GM19455 (cell line): ENCODE data around the gene NOTCH1.
"Not testable (repeated sequence)": the region's sequence is repeated elsewhere in the genome, so short reads cannot be mapped to it uniquely, and the experiment has no call there.

Experiments
- ATAC-seq: cut with Tn5 transposase; IDR thresholded peaks from one replicate; pipeline ENCODE4 v1.9.1; 2021; ENCODE audit not compliant: unreplicated experiment

The NOTCH1 gene

DNA sequence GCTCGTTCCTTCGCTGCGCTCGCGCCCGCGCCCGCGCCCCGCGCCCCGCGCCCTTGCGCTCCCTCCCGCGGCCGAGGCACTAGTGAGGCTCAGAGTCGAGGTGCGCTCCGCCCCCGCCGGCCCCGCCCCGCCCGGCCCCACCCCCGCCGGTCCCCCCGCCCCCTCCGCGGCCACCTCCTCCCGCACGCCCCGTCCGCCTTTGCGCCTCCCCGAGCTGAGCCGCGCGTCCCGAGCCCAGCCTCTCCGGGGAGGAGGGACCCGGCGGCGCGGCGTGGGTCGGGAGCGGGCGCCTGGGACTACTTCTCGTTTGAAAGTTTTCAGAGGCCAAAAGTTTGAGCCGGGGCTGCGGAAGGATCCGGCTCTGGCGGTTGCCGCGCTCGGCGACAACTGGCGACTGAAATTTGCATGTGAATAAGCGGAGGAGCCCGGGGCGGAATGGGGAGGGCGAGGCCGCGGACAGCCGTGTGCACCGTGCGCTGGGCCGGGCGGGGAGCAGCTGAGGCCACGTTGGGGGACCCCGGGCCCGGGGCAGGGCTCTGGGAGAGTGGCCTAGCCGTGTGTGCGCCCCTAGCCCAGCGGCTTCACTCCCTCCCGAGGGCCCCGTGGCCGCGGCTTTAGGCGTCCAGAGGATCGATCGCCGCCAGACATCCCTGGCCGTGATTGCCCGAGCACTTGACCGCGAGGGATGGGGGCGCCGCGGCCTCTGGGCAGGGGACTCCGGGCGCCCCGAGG lies at the start of gene NOTCH1:
Gene NOTCH1 (minus strand): TSS at position 84 of the 732 bp plus-strand sequence. CDS start 262 bp downstream, outside the sequence.
- peak; percentile 59 for ATAC-seq

DNA sequence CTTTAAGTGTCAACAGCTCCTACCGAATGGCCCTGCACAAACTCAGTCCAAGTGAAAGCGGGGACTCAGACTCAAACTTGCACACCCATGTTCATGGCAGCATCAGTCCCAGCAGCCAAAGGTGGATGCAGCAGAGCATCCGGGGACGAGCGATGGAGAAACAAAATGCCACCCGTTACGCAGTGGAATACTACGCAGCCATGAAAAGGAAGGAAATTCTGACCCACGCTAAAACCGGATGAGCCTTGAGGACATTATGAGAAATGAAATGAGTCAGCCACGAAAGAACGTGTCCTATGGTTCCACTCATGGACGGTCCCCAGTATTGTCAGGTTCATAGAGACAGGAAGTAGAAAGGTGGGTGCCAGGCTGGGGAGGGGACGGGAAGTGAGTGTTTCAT lies 48.6 kb upstream of the NOTCH1 start:
- ATAC-seq, result no peak

DNA sequence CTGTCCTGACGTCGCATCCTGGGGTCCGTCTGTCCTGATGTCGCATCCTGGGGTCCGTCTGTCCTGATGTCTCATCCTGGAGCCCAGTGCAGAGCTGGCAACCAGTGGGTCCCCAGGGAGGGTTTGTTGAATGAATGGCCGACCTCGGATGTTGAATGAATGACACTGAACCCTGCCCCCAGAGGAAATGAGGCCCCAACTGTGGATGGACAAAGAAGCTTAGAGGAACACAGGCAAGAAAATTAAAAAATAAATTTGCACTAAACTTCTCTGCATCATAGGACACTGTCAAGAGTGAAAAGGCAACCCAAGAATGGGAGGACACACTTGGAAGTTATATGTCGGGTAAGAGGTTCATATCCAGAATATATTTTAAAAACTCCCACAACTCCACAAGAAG lies 47.7 kb upstream of the NOTCH1 start:
- no peak for ATAC-seq

DNA sequence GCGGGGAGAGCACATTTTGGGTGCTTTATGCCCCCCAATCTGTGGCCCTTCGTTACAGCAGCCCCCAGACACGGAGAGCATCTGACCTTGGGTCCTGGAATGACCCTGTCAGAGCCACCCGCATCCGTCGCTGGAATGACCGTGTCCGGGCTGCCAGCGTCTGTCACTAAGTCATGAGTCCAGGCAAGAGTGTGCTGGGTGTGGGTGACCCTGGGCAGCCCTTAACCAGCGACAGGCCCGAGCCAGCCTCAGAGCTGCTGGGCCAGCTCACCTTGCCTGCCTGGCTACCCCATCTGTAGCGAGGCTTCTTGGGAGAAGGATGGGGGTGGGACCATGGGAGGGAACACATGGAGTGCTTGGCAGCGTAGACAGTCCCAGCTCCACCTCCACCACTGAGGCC lies 46.8 kb upstream of the NOTCH1 start:
- no peak for ATAC-seq

DNA sequence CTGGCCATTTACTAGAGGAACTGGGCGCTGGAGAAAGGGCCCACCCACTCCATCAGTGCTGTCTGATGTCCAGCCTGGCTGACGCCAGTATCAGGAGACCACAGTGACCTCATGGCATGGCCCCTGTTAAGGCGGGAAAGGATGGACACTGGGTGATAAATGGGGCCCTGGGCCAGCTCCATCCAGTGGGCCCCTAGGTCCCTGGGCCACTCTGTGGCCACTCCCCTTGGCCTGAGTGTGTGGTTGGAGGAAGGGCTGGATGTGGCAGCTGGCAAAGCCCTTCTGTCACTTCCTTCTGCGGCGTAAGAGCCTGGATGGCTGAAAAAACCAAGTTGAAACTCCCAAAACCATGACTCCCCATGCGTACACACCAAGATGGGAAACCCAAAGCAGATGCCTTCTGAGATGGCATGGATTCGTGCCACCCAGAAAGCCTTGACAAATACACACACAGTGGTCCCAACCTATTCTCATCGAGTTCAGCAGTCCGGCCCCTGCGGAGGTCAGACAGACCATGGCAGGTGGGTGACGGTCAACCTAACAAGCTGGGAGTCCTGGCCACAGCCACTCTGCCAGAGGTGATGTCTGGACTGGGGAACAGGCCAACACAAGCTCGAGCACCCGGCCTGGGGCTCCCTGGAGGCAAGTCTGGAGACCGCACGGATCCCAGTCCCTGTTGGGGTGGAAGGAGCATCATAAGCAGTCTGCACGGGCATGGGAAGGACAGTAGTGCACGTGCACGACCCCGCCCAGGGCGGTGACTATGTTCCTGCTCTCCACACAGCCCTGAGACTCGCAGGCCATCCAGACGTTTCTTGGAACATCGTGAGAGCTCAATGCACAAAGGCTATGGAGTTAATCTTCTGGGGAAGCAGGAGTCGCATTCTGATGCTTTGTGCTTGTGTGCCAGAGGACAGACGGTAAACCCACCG lies 45.2 kb upstream of the NOTCH1 start:
- no peak for ATAC-seq

DNA sequence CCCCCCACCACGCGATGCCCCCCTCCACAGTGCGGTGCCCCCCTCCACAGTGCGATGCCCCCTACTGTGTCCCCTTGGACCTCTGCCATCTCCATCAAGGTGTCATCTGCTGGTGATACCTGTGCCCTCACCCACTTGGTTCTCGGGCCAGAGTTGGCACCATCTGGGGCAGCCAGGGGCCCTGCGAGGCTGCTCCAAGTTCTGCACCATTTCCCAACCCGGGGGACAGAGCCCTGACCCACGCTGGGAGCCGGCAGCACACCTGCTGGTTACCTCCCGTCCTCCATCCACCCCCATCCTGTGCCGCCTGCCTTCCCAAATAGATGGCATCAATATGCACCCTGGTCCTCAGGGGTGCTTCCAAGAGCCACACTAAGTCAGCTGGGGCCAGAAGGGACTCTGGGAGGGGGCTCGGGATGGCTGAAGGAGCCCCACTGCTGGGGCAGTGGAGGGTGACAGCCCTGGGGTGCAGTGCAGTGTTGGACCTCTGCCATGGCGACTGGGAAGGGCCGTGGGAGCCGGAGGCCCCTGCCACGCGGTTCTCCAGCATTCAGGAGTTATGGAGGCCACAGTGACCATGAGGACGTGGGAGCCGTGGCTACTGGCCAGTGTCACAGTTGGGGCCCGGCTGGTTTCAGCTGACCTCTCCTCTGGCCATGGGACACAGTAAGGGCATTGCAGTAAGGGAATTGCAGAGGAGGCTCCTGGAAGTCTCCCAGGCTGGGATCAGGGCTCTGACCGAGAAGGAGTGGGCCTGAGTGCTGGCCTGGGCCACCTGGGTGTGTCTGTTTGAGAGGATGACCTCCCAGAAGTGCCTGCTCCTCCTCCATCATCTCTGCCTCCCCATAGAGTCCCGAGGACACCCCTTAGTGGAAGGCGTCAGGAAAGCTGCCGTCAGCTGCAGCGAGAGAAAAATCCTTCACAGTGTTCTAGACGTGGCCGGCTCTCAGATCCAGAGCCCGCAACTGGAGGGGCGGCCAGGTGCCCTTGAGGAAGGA lies 44.2 kb upstream of the NOTCH1 start:
- ATAC-seq, result no peak

DNA sequence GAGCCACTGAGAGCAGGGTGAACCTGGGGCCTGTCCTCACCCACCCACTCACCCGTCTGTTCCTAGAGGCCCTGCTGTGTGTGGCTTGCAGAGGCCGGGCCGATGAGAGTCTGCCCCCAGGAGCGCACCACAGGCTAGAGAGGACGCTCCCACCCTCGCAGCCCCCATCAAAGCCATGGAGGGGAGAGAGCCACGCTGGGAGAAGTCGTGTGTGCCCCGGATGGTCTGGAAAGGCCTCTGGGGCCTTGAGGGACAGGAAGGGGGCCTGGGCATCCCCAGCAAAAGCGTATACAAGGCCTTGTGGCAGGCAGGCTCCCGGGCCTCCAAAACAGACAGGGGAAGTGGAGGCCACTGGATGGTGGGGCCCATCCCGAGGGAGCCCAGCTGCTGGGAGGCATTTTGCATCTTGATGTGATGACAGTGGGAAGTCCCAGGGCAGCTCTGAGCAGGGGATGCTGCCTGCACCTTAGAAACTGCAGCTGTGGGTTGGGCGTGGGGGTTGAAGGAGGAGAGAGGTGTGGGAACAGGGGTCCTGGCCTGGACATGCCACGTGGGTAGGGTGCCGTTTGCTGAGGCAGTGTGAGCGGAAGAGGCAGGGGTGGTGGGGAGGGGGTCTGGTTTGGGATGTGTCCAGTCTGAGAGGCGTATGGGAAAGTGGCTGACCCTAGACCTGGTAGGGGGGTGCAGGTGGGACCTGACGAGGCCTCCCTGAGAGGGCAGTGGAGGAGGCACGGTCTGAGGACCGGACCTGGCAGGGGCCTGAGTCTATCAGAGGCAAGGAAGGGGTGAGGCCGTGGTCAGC lies 43.0 kb upstream of the NOTCH1 start:
- no peak for ATAC-seq

DNA sequence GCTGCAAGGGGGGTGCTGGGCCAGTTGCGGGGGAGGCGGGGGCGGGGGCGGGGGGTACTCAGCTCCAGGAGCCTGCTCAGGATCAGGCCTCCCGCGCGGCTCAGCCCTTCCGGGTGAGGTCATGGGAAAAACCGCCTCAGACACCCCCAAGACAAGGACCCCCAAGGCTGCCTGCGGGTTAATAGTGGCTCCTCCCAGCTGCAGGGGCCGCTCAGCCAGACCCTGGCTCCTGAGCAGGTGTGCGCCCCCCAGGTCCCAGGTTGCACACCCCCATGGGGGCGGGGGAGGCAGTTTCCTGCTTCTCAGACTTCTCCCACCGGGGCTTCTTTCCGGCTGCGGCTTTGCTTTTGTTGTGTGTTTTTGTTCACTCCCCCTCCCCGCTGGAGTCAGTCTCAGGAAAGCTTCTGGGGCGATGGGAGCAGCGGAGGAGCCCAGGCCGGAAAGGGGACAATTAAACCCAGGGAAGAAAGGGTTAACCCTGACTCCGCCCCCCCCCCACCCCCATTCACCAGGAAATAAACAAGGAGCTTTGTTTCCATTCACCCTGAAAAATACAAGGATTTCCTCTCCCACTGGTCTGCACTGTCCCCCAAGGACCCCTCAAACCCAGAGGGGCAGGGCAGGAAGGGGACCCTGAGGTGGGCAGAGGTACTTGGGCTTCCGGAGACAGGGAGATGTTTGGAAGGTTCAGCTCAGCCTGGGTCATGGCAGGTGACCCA lies 42.3 kb upstream of the NOTCH1 start:
- no peak for ATAC-seq

DNA sequence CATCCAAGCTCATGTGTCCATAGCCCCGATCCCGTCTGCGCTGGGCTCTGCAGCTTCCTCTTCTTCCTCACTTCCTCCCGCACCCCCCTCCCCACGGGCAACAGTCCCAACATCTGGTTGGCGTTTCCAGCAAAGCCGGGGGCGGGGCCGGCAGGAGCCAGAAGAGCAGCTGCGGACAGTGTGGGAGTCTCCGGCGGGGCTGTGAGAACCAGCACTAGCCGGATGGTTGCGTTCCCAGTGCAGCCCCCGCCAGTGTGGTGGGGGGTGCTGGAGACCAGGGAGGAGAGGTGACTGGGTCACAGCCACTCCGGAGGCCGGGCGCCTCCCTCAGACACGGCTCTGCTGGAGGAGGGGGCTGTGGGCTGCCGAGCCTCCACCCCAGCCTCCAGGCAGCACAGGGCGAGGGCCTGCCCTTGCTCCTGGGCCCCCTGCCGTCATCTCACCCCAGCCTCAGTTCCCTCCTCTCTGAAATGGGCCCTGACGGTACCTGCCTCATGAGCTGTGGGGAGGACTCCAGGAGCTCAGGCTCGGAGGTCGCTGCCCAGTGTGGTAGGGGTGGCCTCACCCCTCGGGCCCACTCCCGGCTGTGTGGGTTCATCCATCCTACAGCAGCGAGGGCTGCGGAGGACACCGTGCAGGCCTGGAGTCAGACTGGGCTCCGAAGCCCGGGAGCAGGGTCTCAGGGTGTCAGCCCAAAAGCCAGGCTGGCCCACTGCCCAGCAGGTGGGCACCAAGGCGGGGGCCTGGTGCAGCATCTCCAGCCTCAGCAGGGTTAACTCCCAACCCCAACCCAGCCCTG lies 41.5 kb upstream of the NOTCH1 start:
- ATAC-seq, result no peak

DNA sequence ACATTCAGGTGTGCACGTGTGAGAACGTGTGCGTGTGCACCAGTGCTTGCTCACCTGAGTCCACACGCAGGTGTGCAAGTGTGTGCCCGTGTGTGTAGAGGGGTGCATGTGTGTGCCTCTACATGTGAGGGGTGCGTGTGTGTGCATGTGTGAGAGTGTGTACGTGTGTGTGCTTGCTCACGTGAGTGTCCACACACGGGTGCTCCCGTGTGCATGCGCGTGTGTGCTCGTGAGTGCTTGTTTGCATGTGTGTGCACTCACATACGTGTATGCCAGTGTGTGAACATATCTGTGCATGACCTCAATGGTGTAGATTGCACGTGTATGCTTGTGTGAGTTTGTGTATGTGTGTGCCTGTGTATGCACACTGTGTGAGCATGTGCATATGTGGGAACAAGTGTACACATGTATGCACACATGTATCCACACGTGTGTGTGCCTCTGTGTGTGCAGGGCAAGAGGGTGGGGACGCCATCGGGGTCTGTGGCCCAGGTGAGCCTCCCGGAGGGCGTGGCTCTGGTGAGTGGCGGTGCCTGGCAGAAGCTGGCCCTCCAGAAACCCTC lies 40.6 kb upstream of the NOTCH1 start:
- no peak for ATAC-seq

DNA sequence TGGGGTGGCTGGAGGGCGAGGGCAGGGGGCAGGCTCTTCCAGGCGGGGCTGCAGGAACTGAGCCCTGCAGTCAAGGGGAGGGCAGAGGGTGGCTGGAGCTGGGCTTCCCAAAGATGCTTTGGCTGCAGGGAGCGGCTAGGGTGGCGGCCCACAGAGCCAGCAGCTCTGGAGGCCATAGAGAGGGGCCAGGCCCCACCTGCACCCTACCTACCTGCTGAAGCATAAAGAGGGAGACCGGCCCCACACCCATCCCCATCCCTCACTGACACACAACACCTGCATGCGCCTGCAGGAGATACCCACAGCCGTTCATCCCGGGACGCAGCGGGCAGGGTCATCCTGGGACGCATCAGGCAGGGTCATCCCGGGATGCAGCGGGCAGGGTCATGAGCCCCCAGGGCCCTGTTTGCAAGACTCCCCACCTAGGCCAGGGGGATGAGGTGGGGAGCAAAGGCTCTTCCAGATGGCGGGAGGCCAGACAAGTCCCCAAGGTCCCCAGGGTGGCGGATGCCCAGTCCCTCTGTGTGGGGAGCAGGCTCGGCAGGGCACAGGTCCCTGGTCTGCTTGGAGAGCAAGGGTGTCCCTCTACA lies 39.8 kb upstream of the NOTCH1 start:
- no peak for ATAC-seq

DNA sequence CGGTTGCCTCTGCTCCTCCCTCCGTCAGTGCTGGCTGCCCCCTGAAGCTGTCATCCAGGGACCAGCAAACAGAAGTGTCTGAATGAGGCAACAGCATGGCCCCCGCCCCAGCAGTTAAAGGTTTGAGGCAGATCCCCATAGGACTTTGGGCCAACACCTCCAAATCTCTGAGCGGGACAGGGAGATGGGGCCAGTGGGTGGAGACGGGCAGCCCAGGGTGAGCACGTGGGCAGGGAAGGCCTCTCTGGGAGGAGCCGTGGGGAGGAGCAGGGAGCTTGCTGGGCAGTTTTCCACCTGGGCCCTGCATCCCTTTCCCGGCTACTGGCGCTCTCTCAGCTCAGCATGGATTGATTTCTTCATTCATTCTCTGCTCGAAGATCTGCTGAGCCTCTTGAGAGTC lies 39.1 kb upstream of the NOTCH1 start:
- no peak for ATAC-seq

DNA sequence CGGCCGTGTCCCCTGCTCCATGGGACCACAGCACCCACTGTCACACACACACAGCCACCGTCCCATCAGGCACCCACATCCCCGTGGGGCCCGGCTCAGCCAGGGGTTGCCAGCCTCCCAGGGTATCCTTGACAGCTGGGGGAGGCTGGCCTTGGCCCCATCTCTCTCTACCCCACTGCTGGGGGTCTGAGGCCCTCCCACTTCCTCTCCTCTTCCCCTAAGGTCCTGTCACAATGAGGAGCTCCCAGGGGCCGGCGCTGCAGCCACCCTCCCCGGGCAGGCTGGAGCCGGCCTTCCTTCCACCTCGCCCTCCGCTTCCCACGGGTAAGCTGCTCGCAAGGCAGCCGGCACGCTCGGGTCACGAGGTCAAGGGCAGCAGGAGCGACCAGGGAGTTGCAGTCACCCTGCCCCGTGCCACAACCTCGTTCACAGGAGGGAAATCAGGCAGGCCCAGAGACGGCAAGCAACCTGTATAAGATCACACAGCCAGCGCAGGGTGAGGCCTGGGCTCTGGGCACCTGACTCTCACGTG lies 38.6 kb upstream of the NOTCH1 start:
- ATAC-seq, result no peak

DNA sequence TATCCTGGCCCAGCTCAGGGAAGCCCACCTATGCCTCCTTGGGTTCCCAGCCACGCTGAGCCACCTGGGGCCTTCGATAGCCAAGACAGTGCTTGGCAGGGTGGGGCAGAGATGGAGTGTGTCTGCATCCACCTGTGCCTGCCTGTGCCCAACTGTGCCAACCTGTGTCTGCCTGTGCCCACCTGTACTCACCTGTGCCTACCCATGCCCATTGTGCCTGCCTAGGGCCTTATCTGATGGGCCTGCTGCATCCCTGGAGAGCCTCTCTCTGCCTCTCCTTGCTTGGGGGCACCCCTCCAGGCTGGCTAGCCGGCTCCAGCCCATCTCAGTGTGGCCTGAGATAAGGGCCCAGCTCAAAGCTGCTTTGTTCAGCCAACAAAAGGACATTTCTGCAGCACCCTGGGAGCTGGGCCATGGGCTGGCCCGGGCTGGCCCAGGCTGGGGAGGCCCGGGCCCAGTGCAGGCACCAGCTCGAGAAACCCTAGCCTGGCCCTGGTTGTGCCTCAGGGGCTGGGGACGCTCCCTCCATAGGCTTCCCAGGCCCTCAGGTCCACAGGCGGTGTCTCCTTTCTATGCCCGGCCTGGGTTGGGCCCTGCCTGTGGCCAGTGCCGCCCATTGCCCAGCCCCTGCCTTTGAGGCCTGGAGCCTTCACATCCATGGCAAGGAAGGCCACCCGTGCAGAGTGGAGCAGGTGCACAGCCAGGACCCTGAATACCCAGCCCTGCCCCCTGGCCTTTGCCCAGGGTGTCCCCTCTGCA lies 37.3 kb upstream of the NOTCH1 start:
- ATAC-seq, result no peak

DNA sequence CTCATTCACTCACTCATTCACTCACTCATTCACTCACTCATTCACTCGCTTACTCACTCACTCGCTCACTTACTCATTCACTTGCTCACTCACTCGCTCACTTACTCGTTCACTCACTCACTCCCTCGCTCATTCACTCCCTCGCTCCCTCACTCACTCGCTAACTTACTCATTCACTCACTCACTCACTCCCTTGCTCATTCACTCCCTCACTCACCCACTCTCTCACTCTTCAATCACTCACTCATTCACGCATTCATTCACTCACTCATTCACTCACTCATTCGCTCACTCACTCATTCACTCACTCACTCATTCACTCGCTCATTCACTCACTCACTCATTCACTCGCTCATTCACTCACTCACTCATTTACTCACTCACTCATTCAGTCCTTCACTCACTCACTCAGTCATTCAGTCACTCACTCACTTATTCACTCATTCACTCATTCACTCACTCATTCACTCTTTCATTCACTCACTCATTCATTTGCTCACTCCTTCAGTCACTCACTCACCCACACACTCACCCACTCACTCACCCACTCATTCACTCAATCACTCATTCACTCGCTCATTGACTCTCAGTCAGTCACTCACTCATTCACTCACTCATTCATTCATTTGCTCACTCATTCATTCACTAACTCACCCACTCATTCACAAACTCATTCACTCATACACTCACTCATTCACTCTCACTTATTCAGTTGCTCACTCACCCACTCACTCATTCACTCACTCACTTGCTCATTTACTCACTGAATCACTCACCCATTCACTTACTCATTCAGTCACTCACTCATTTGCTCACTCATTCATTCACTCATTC lies 36.0 kb upstream of the NOTCH1 start:
- no peak for ATAC-seq

DNA sequence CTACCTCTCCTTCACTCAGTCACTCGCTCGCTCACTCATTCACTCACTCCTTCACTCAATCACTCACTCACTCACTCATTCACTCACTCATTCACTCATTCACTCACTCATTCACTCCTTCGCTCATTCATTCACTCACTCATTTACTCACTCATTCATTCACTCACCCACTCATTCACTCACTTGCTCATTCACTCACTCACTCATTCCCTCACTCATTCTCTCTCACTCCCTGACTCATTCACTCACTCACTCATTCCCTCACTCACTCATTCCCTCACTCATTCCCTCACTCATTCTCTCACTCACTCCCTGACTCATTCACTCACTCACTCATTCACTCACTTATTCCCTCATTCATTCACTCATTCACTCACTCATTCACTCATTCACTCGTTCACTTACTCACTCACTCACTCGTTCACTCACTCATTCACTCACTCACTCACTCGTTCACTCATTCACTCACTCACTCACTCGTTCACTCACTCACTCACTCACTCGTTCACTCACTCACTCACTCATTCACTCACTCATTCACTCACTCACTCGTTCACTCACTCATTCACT lies 33.9 kb upstream of the NOTCH1 start:
- ATAC-seq, result not testable (repeated sequence)
